ENCODE results near the gene YOD1.

DNA sequence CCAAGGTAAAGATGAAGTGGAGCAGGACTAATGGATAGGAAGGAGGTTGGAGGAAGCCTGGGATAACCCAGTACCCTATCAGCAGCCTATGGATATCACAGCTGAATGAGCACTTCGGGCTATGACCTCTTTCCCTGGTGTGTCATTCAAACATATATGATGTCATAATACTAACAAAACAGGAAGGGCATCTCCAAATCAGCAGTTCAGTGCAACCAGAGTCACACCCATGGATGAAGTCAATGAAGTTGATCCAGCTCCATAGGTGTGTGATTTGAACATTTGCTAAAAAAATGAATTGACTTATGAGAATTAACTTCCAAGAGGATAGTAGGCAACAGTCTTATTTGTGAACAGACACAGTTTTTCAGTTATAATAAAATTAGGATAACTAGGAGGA lies 16.8 kb downstream of the YOD1 start:
- TF ChIP-seq, protein P1, sequence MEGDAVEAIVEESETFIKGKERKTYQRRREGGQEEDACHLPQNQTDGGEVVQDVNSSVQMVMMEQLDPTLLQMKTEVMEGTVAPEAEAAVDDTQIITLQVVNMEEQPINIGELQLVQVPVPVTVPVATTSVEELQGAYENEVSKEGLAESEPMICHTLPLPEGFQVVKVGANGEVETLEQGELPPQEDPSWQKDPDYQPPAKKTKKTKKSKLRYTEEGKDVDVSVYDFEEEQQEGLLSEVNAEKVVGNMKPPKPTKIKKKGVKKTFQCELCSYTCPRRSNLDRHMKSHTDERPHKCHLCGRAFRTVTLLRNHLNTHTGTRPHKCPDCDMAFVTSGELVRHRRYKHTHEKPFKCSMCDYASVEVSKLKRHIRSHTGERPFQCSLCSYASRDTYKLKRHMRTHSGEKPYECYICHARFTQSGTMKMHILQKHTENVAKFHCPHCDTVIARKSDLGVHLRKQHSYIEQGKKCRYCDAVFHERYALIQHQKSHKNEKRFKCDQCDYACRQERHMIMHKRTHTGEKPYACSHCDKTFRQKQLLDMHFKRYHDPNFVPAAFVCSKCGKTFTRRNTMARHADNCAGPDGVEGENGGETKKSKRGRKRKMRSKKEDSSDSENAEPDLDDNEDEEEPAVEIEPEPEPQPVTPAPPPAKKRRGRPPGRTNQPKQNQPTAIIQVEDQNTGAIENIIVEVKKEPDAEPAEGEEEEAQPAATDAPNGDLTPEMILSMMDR (IDR thresholded peaks at IDR 0.05) = no peak
- no peak for TF ChIP-seq ZFX (IDR thresholded peaks at IDR 0.05; ENCODE audit: borderline replicate concordance)

All from 22Rv1 (cell line).